ENCODE measurements around the gene RHOD.

The RHOD gene

DNA sequence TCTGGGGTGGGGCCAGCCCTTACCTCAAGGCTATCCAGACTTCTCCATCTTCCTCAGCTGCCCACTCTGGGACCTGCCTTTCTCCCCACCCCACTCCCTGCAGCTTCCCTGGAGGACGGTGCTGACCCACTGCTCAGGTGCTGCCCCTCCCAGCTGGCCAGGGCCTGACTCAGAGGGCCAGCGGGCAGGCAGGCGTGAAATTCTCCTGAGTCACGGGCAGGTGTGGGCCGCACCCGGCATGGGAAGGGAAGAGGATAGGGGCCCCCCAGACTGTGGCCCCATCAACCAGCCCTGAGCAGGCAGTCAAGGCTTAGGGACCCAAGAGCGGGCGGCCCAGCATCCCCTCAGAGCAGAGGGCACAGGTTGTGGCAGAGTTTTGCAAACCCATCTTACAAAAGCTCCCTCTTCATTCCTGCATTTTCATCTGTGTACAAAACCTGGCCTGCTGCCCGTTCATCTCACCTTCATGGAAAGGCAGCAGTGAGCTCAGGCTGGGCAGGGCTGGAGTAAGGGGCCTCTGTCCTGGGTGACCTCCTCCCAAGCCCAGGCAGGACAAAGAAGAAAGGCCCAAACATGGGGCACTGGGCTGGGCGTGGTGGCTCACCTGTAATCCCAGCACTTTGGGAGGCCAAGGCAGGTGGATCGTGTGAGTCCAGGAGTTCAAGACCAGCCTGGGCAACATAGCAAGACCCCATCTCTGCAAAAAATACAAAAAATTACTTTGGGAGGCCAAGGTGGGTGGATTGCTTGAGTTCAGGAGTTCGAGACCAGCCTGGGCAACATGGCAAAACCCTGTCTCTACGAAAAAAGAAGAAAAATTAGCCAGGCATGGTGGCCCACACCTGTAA lies 6.1 kb downstream of the RHOD start:
- no peak overlapping the region for H3K4me2 ChIP-seq
- H3K9me3 ChIP-seq (replicated peaks in 1 of 11): no peaks in the 10 kb centered on the region
- H3K36me3 ChIP-seq: no peaks in the 10 kb centered on the region
- H3K27me3 ChIP-seq: no peaks in the 10 kb centered on the region
- no peak overlapping the region for H3K9ac ChIP-seq
- no peaks in the 10 kb centered on the region; a peak in 1 of 22 replicates for H4K20me1 ChIP-seq
- TF ChIP-seq Cebpa-rat (IDR thresholded peaks at IDR 0.05): no peak
- H3K4me3 ChIP-seq: no peak overlapping the region
- no peak overlapping the region for H3K27ac ChIP-seq
- H3K4me1 ChIP-seq: peaks cover 0 to 13% (median 0%) of the 10 kb centered on the region in 10 experiments; a peak in 2 of 20 replicates

DNA sequence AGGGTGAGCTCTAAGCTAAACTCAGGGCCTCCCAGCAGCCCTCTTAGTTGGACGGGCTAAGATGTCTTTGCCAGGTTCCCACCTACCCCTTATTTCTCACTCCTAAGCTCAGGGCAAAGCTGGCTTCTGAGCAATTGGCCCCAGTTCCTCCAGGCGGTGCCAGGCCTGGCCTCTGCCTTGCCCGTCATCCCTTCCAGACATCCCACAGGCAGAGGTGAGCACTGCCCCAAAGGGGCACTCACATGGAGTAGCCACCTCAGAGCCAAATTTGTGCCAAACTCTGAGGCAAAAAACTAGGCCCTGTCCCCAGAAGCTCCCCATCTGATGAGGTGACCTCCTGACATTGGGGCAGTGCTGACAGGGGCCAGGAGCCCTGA lies 9.7 kb downstream of the RHOD start:
- Histone ChIP-seq H3K27me3 (no peaks in the 10 kb centered on the region), H3K4me2 (no peak overlapping the region), H4K20me1 (no peaks in the 10 kb centered on the region; a peak in 1 of 22 replicates), H3K4me3 (no peak overlapping the region), H3K27ac (no peak overlapping the region), H3K9ac (no peak overlapping the region), H3K4me1 (no peaks in the 10 kb centered on the region; a peak in 1 of 20 replicates), H3K36me3 (no peaks in the 10 kb centered on the region), H3K9me3 (replicated peaks in 1 of 11) (no peaks in the 10 kb centered on the region)
- no peak for TF ChIP-seq Cebpa-rat (IDR thresholded peaks at IDR 0.05)

DNA sequence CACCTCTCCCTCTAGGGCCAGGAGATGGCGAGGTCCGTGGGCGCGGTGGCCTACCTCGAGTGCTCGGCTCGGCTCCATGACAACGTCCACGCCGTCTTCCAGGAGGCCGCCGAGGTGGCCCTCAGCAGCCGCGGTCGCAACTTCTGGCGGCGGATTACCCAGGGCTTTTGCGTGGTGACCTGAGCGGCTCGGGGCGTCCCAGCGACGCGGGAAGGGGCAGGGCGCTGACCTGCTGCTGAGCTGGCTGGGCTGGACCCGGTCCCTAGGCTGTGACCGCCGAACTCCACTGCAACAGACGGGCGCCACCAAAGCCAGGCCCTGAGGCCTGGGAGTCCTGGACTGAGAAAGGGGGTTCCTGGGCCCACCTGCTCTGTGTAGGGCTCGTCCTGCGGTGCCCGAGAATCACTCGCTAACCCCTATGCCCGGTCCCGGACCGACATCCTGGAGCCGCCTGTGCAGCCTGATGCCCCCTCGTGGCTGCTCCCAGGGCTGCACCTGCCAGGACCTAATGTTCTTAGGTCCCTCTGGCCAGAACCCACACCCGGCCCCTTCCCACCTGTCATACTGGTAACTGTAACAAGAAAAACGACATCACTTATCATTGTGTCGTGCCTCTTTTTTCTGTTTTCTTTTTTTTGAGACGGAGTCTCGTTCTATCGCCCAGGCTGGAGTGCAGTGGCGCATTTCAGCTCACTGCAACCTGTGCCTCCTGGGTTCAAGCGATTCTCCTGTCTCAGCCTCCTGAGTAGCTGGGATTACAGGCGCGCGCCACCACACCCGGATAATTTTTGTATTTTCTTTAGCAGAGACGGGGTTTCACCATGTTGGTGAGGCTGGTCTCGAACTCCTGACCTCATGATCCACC lies 15.0 kb downstream of the RHOD start:
- no peak for TF ChIP-seq Cebpa-rat (IDR thresholded peaks at IDR 0.05)

DNA sequence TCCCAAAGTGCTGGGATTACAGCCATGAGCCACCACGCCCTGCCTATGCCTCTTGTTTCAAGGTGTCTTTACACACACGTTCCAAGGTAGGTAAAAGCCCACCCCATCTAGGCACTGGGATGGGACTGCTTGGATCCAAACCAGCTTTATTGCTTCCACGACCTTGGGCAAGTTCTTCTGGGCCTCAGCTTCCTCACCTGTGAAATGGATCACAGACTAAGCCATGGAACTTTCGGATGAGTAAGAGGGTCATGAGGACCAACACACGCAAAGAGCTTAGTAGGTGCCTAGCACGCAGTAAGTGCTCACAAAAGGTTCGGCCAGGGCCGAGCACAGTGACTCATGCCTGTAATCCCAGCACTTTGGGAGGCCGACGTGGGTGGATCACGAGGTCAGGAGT lies 15.6 kb downstream of the RHOD start:
- no peaks in the 10 kb centered on the region for H3K27me3 ChIP-seq
- no peak overlapping the region for H3K27ac ChIP-seq
- H4K20me1 ChIP-seq: no peaks in the 10 kb centered on the region
- no peak overlapping the region for H3K4me3 ChIP-seq
- TF ChIP-seq Cebpa-rat (IDR thresholded peaks at IDR 0.05): no peak
- H3K9me3 ChIP-seq (replicated peaks in 1 of 11): no peaks in the 10 kb centered on the region
- peak overlapping the region in 1 of 11 experiments; percentile 35; a peak in 1 of 22 replicates for H3K4me2 ChIP-seq
- H3K4me1 ChIP-seq: peaks cover 9 to 36% (median 14%) of the 10 kb centered on the region in 10 experiments
- no peaks in the 10 kb centered on the region for H3K36me3 ChIP-seq
- H3K9ac ChIP-seq: no peak overlapping the region

More for the DNA sequence above, 15.0 kb downstream of the RHOD start:
- Histone ChIP-seq H3K4me2 (peak overlapping the region in 2 of 11 experiments; percentile 32 to 48; a peak in 2 of 22 replicates), H3K4me3 (no peak overlapping the region), H3K4me1 (peaks cover 2 to 29% (median 7%) of the 10 kb centered on the region in 10 experiments; a peak in 17 of 20 replicates), H3K9me3 (replicated peaks in 1 of 11) (no peaks in the 10 kb centered on the region), H4K20me1 (no peaks in the 10 kb centered on the region), H3K36me3 (no peaks in the 10 kb centered on the region), H3K27ac (no peak overlapping the region), H3K9ac (no peak overlapping the region), H3K27me3 (no peaks in the 10 kb centered on the region)

DNA sequence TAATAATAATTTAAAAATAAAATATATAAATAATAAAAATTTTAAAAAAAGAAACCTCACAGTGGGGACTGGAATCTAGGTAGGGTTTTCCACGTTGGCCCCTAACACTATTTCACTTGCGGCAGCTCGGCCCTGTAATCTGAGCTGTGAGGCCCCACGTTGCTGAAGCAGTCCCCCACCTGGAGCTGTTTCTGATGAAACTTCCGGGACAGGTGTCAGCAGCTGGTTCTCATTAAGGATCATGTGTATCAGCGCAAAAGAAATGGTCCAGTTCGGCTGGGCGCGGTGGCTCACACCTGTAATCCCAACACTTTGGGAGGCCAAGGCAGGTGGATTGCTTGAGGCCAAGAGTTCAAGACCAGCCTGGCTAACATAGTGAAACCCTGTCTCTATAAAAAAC lies 17.3 kb downstream of the RHOD start:
- Histone ChIP-seq H3K4me2 (peak overlapping the region in 1 of 11 experiments; percentile 48; a peak in 2 of 22 replicates), H3K27me3 (no peaks in the 10 kb centered on the region), H3K4me1 (peaks cover 12 to 50% (median 26%) of the 10 kb centered on the region in 10 experiments), H4K20me1 (no peaks in the 10 kb centered on the region), H3K27ac (no peak overlapping the region), H3K4me3 (no peak overlapping the region), H3K9me3 (replicated peaks in 1 of 11) (no peaks in the 10 kb centered on the region), H3K9ac (no peak overlapping the region), H3K36me3 (no peaks in the 10 kb centered on the region)
- TF ChIP-seq Cebpa-rat (IDR thresholded peaks at IDR 0.05): no peak

DNA sequence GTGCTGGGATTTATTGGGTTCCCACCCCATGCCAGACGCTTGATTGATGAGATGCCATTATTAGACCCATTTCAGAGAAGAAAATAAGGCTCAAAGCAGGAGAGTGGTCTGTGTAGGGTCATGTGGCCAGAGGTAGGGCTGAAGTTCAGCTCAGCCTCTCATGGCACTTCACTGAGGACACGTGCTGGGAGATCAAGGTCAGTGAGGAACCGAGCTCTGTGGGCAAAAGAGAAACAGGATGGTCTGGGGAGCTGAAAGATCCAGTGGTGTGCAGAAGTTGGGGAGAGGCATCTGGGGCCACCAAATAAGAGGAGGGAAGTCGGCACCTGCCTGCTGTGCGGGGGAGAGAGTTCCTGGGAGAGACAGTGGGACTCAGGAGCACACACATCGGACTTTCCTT lies 19.6 kb downstream of the RHOD start:
- peak overlapping the region in 10 of 11 experiments; percentile 25 to 75 (median 44); a peak in 13 of 22 replicates for H3K4me2 ChIP-seq

DNA sequence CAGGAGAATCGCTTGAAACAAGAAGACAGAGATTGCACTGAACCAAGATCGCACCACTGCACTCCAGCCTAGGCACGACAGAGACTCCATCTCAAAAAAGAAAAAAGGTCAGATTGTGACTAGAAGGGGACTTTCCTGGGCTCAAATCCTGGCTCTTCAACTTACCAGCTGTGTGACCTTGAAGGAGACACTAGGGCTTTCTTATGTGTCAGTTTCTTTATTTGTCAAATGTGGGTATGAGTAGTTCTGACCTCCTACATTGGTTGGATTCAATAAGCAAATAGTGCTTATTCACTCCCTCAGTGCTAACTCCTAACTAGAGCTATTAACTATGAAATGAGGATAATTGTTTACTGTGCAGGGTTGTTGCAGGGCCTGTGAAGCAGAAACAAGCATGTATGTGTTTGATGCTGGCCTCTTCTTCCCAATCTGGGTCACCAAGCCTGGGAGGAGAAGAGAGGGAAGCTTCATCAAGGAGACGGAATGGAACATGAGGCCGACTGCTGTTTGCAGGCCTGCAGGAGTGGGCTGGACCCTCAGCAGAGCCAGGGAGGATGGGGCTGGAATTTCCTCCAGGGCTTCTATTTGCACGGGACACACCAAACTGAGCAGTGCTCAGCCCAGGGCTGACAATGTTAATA lies 22.5 kb downstream of the RHOD start:
- Histone ChIP-seq H3K36me3 (no peaks in the 10 kb centered on the region), H3K4me1 (peaks cover 32 to 58% (median 46%) of the 10 kb centered on the region in 10 experiments), H3K4me3 (no peak overlapping the region), H3K27ac (peak overlapping the region in 2 of 11 experiments; percentile 24 to 57; a peak in 2 of 22 replicates), H3K9me3 (replicated peaks in 1 of 11) (no peaks in the 10 kb centered on the region), H3K4me2 (peak overlapping the region in 5 of 11 experiments; percentile 19 to 71 (median 63); a peak in 8 of 22 replicates), H3K27me3 (no peaks in the 10 kb centered on the region), H3K9ac (no peak overlapping the region), H4K20me1 (peaks cover 0 to 5% (median 0%) of the 10 kb centered on the region in 11 experiments; a peak in 1 of 22 replicates)
- no peak for TF ChIP-seq Cebpa-rat (IDR thresholded peaks at IDR 0.05)

More for the DNA sequence above, 19.6 kb downstream of the RHOD start:
- no peaks in the 10 kb centered on the region for H3K27me3 ChIP-seq
- H3K9me3 ChIP-seq (replicated peaks in 1 of 11): no peaks in the 10 kb centered on the region
- TF ChIP-seq Cebpa-rat (IDR thresholded peaks at IDR 0.05): no peak
- no peak overlapping the region for H3K4me3 ChIP-seq
- no peak overlapping the region for H3K9ac ChIP-seq
- H3K36me3 ChIP-seq: no peaks in the 10 kb centered on the region
- peaks cover 12 to 57% (median 26%) of the 10 kb centered on the region in 10 experiments for H3K4me1 ChIP-seq
- no peak overlapping the region; a peak in 1 of 22 replicates for H3K27ac ChIP-seq
- no peaks in the 10 kb centered on the region for H4K20me1 ChIP-seq

DNA sequence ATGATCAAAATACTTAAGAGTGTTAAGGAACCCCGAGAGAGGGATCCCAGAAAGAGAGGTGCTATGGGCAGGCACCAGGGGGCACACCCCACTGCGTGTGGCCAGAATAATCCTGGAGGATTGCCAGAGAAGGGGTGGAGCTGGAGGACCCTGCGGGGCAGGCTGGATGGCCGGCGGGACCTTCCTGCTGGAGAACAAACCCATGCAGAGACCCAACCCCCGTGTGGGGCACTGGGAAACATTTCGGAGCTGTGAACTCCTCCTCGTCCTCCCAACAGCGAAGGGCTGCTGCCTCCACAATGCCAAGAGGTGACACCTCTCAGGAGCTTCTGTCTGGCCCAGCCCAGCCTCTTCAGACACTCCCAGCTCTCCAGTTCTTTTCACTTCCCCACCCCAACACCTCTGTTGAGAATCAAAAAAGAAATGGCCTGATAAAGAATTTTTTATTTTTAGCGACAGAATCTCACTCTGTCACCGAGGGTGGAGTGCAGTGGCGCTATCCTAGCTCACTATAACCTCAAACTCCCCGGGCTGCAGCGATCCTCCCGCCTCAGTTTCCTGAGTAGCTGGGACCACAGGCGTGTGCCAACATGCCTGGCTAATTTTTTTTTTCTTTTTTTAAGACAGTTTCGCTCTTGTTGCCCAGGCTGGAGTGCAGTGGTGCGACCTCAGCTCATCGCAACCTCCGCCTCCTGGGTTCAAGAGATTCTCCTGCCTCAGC lies 25.6 kb downstream of the RHOD start:
- Histone ChIP-seq H3K4me3 (peak overlapping the region in 8 of 10 experiments; percentile 8 to 60 (median 24); a peak in 12 of 20 replicates), H4K20me1 (peaks cover 0 to 5% (median 0%) of the 10 kb centered on the region in 11 experiments; a peak in 1 of 22 replicates), H3K4me1 (peaks cover 24 to 43% (median 33%) of the 10 kb centered on the region in 10 experiments), H3K36me3 (no peaks in the 10 kb centered on the region), H3K27ac (peak overlapping the region in 5 of 11 experiments; percentile 5 to 51 (median 12); a peak in 7 of 22 replicates), H3K9ac (peak overlapping the region in 10 of 11 experiments; percentile 9 to 66 (median 39); a peak in 13 of 22 replicates), H3K9me3 (replicated peaks in 1 of 11) (no peaks in the 10 kb centered on the region), H3K27me3 (no peaks in the 10 kb centered on the region), H3K4me2 (peak overlapping the region; percentile 76 to 94 (median 88))
- TF ChIP-seq Cebpa-rat (IDR thresholded peaks at IDR 0.05): no peak

Data from BLaER1 treated with 17β-estradiol and CSF1 and Interleukin-3, amounts not matched to agents 10 nM and 100 nM (cell line).